Right forelimb (tissue), 1 donor: ENCODE measurements around the gene RABL3.
"Not testable (repeated sequence)": the region's sequence is repeated elsewhere in the genome, so short reads cannot be mapped to it uniquely, and the experiment has no call there.

Experiments used
- DNase-seq: peaks from one replicate; pipeline ENCODE4 v3.0.0-alpha.2; 2018

RABL3 gene

GRCh38 chr3:120642368-120642948 is 99.9 kb downstream of the RABL3 start:
- no peak for DNase-seq

DNA sequence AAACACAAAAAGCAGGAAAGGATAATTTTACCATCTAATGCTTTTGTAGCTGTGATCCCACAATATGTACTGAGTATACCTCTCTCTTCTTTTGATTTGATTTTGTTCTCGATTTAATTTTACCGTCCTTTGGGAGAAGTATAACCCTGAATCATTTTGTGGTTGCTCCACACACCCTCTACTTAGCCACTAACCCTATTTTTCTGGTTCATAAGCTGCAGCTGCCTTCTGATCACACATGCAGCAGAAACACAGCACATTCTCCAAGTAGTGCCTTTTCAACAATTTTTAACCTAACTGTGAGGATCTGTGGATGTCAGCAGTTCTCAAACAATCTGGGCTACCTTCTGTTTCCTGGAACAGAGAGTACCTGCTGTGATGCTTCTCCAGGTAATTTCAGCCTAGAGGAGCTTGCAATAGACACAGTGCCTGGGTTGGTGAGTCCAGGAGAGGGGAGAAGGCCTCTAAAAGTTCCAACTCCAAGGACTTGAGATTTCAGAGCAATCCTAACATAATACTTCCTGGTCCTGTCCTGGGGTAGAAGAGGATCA is 100.5 kb downstream of the RABL3 start:
- no peak for DNase-seq

DNA sequence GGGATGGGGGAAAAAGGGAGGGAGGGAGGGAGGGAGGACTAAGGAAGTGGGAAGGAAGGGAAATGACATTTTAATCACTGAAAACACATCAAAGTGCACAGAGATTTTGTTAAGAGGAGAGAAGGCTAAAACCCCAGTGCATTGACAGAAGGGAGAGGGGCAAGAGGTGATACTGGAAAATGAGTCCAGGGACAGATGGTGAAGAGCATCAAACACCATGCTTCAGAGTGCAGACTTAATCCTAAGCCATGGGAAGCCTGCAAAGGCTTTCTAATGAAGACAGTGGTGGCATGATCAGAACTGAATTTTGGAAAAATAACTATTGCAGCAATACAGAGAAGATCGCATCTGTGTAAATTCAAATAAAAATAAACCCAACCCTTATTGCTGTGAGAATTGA is 102.1 kb downstream of the RABL3 start:
- DNase-seq: no peak

GRCh38 chr3:120638820-120639219 is 103.5 kb downstream of the RABL3 start:
- DNase-seq: not testable (repeated sequence)

GRCh38 chr3:120637851-120638559 is 104.3 kb downstream of the RABL3 start:
- DNase-seq: no peak

GRCh38 chr3:120636795-120637401 is 105.4 kb downstream of the RABL3 start:
- no peak for DNase-seq
